Spinal cord (tissue), 10 donors: ENCODE results near the gene MTA2. TPM values are rescaled to one million over a fixed set of nuclear protein-coding genes. Genes with fewer than 3 reads are reported as not detected.
"Not testable (repeated sequence)": the region's sequence is repeated elsewhere in the genome, so short reads cannot be mapped to it uniquely, and the experiment has no call there.

Source experiments
- DNase-seq, 6 donors: peaks; one replicate each; pipeline versions ENCODE4 v3.0.0 to v3.0.0-alpha.2; 2013 to 2015; ENCODE audit warnings: low spot score in 6 of 6, low read depth in 4 of 6
- H3K27ac ChIP-seq: one replicate; pipeline ENCODE4 v1.5.1; 2013; ENCODE audit warnings: low read depth, low read length, control low read depth
- H3K27me3 ChIP-seq: one replicate; pipeline ENCODE4 v1.6.1; 2013; ENCODE audit warnings: low read length; ENCODE audit not compliant: control insufficient read depth, insufficient read depth
- H3K36me3 ChIP-seq: one replicate; pipeline ENCODE4 v1.6.1; 2013; ENCODE audit warnings: low read length; ENCODE audit not compliant: control insufficient read depth, insufficient read depth
- H3K4me1 ChIP-seq: one replicate; pipeline ENCODE4 v1.6.1; 2013; ENCODE audit warnings: low read length; ENCODE audit not compliant: control insufficient read depth, insufficient read depth
- H3K4me3 ChIP-seq: one replicate; pipeline ENCODE4 v1.5.1; 2013; ENCODE audit warnings: low read depth, low read length, control low read depth
- H3K9me3 ChIP-seq: one replicate; pipeline ENCODE4 v1.6.1; 2013; ENCODE audit warnings: low read length; ENCODE audit not compliant: control insufficient read depth, insufficient read depth
- WGBS: methylation state at CpG from one replicate; pipeline ENCODE4 v1.1.5; 2013; ENCODE audit warnings: missing lambda C conversion rate; ENCODE audit not compliant: insufficient coverage; 5-methylcytosine and 5-hydroxymethylcytosine counted together
- polyA plus RNA-seq, 2 donors: library from polyadenylated mRNA; unstranded; fragments of 120-200 nt; gene quantifications; one replicate each; pipeline ENCODE4 v1.2.1, GENCODE V29; 2013; ENCODE audit not compliant: insufficient read length in 2 of 2
- total RNA-seq, 2 donors: library from RNA; depleted of rRNA in 1 of 2; stranded (reverse); fragments of 120-200 nt in 1 of 2; fragments of >200 nt in 1 of 2; gene quantifications; one replicate each; pipeline versions ENCODE4 v1.2.3 to v1.2.4, GENCODE V29; 2013 to 2014
- donor health status: healthy.

MTA2 gene
- total and polyA plus RNA-seq, 4 donors = 72.9 to 91.6 (median 85.1) TPM

- not testable (repeated sequence) for H3K9me3 ChIP-seq, H3K4me3 ChIP-seq, H3K27ac ChIP-seq, DNase-seq, H3K27me3 ChIP-seq
- Histone ChIP-seq H3K36me3 (peaks cover 76% of the 10 kb centered on the region), H3K4me1 (peaks cover 23% of the 10 kb centered on the region)
- 100% methylated on average over 4 of the region's 5 CpGs for WGBS
Measured at GRCh38 chr11:62571493-62571892, 30.2 kb downstream of the MTA2 start.

GRCh38 chr11:62570903-62571302 is 30.8 kb downstream of the MTA2 start:
- DNase-seq, H3K9me3 ChIP-seq, H3K4me3 ChIP-seq, H3K27me3 ChIP-seq, H3K27ac ChIP-seq: not testable (repeated sequence)
- WGBS = 94% methylated on average over 5 of the region's 5 CpGs
- Histone ChIP-seq H3K4me1 (peaks cover 22% of the 10 kb centered on the region), H3K36me3 (peaks cover 76% of the 10 kb centered on the region)

- H3K27ac ChIP-seq = no peak overlapping the region
- H3K9me3 ChIP-seq = no peaks in the 10 kb centered on the region
- H3K4me3 ChIP-seq = no peak overlapping the region
- DNase-seq = no peak
- no CpG with 5 or more reads among the region's 1 CpG for WGBS
- H3K27me3 ChIP-seq = no peaks in the 10 kb centered on the region
- peaks cover 9% of the 10 kb centered on the region for H3K4me1 ChIP-seq
- H3K36me3 ChIP-seq = peaks cover 74% of the 10 kb centered on the region
Measured at GRCh38 chr11:62569611-62570010, 32.1 kb downstream of the MTA2 start.

- Histone ChIP-seq H3K36me3 (peaks cover 93% of the 10 kb centered on the region), H3K4me1 (no peaks in the 10 kb centered on the region), H3K9me3 (no peaks in the 10 kb centered on the region), H3K4me3 (no peak overlapping the region), H3K27me3 (no peaks in the 10 kb centered on the region), H3K27ac (no peak overlapping the region)
- WGBS = 96% methylated on average over 3 of the region's 8 CpGs
- no peak for DNase-seq
Measured at GRCh38 chr11:62567018-62567633, 34.5 kb downstream of the MTA2 start.

GRCh38 chr11:62566247-62566646 is 35.4 kb downstream of the MTA2 start:
- no peaks in the 10 kb centered on the region for H3K27me3 ChIP-seq
- no peak overlapping the region for H3K4me3 ChIP-seq
- 92% methylated on average over 8 of the region's 8 CpGs for WGBS
- H3K4me1 ChIP-seq = no peaks in the 10 kb centered on the region
- no peak overlapping the region for H3K27ac ChIP-seq
- peaks cover 90% of the 10 kb centered on the region for H3K36me3 ChIP-seq
- no peak for DNase-seq
- no peaks in the 10 kb centered on the region for H3K9me3 ChIP-seq

GRCh38 chr11:62565100-62565802 is 36.4 kb downstream of the MTA2 start:
- no peaks in the 10 kb centered on the region for H3K9me3 ChIP-seq
- no peaks in the 10 kb centered on the region for H3K4me1 ChIP-seq
- no peak overlapping the region for H3K27ac ChIP-seq
- H3K27me3 ChIP-seq = no peaks in the 10 kb centered on the region
- no peak for DNase-seq
- H3K36me3 ChIP-seq = peaks cover 88% of the 10 kb centered on the region
- no peak overlapping the region for H3K4me3 ChIP-seq
- WGBS = 100% methylated on average over 2 of the region's 5 CpGs

GRCh38 chr11:62561677-62562230 is 39.9 kb downstream of the MTA2 start:
- 29% methylated on average over 1 of the region's 3 CpGs for WGBS
- not testable (repeated sequence) for H3K4me3 ChIP-seq, H3K9me3 ChIP-seq, H3K27ac ChIP-seq, H3K27me3 ChIP-seq, H3K4me1 ChIP-seq, DNase-seq
- H3K36me3 ChIP-seq = peaks cover 84% of the 10 kb centered on the region

- 80% methylated on average over 2 of the region's 2 CpGs for WGBS
- H3K9me3 ChIP-seq = no peaks in the 10 kb centered on the region
- H3K27ac ChIP-seq = peak overlapping the region; percentile 48
- H3K27me3 ChIP-seq = no peaks in the 10 kb centered on the region
- DNase-seq = peak in 2 of 6 donors; percentile 43 to 75
- H3K36me3 ChIP-seq = peaks cover 79% of the 10 kb centered on the region
- H3K4me3 ChIP-seq = no peak overlapping the region
- H3K4me1 ChIP-seq = peaks cover 16% of the 10 kb centered on the region
Measured at GRCh38 chr11:62560566-62561103, 41.0 kb downstream of the MTA2 start.

GRCh38 chr11:62559626-62560025 is 42.0 kb downstream of the MTA2 start:
- H3K36me3 ChIP-seq = peaks cover 71% of the 10 kb centered on the region

More at GRCh38 chr11:62559626-62560025, 42.0 kb downstream of the MTA2 start:
- peaks cover 26% of the 10 kb centered on the region for H3K4me1 ChIP-seq
- H3K4me3 ChIP-seq, DNase-seq, H3K9me3 ChIP-seq, H3K27me3 ChIP-seq, H3K27ac ChIP-seq: not testable (repeated sequence)
- 81% methylated on average over 5 of the region's 5 CpGs for WGBS
